SK-N-SH treated with all-trans-retinoic acid at 6 μM for 48 hours (cell line): Measurements from ENCODE around the gene ATG2B.
A peak's percentile ranks its signal among the peaks of the same experiment; 100 is the strongest.

Experiments
- ATAC-seq: fragments of 200-7000 bp; cut with Tn5 transposase; 3 replicates; pipeline ENCODE4 v1.9.1; 2020; ENCODE audit warnings: mild to moderate bottlenecking, moderate library complexity
- ARNTL ChIP-seq: fragments of 450-650 bp; formaldehyde crosslinking; IDR thresholded peaks from 2 replicates; pipeline ENCODE4 v1.5.0; 2020; ENCODE audit warnings: low read depth, mild to moderate bottlenecking, moderate library complexity, borderline replicate concordance
- CSDC2 ChIP-seq: fragments of 250-450 bp; sonication (Bioruptor Pico); IDR thresholded peaks from 2 replicates; pipeline ENCODE4 v1.5.0; 2020; ENCODE audit warnings: mild to moderate bottlenecking, moderate library complexity
- ESRRG ChIP-seq: fragments of 250-450 bp; sonication (Bioruptor Pico); IDR thresholded peaks from 2 replicates; pipeline ENCODE4 v1.6.1; 2021; ENCODE audit warnings: mild to moderate bottlenecking
- GLIS3 ChIP-seq: fragments of 250-450 bp; sonication (Bioruptor Pico); IDR thresholded peaks from 2 replicates; pipeline ENCODE4 v1.5.0; 2020; ENCODE audit warnings: mild to moderate bottlenecking, moderate library complexity
- OSR1 ChIP-seq: fragments of 250-450 bp; sonication (Bioruptor Pico); IDR thresholded peaks from 2 replicates; pipeline ENCODE4 v1.8.0; 2022; ENCODE audit warnings: moderate library complexity, mild to moderate bottlenecking, inconsistent platforms
- PATZ1 ChIP-seq: fragments of 250-450 bp; sonication (Bioruptor Pico); IDR thresholded peaks from 2 replicates; pipeline ENCODE4 v1.8.0; 2020; ENCODE audit warnings: mild to moderate bottlenecking, moderate library complexity, borderline replicate concordance
- POU6F1 ChIP-seq: fragments of 250-450 bp; sonication (Bioruptor Pico); IDR thresholded peaks from 2 replicates; pipeline ENCODE4 v1.8.0; 2021; ENCODE audit warnings: low read depth, mild to moderate bottlenecking, moderate library complexity, borderline replicate concordance
- PPARA ChIP-seq: fragments of 250-450 bp; sonication (Bioruptor Pico); IDR thresholded peaks from 2 replicates; pipeline ENCODE4 v1.5.0; 2020; ENCODE audit warnings: mild to moderate bottlenecking, borderline replicate concordance
- SNAI2 ChIP-seq: fragments of 250-450 bp; sonication (Bioruptor Pico); IDR thresholded peaks from 2 replicates; pipeline ENCODE4 v1.5.0; 2020; ENCODE audit warnings: mild to moderate bottlenecking, moderate library complexity
- TOX ChIP-seq: fragments of 250-450 bp; sonication (Bioruptor Pico); IDR thresholded peaks from 2 replicates; pipeline ENCODE4 v1.8.0; 2021; ENCODE audit warnings: mild to moderate bottlenecking, moderate library complexity, borderline replicate concordance
- TSHZ2 ChIP-seq: fragments of 250-450 bp; sonication (Bioruptor Pico); IDR thresholded peaks from 2 replicates; pipeline ENCODE4 v1.5.0; 2020; ENCODE audit warnings: mild to moderate bottlenecking, moderate library complexity
- ZC3H10 ChIP-seq: fragments of 250-450 bp; sonication (Bioruptor Pico); IDR thresholded peaks from 2 replicates; pipeline ENCODE4 v1.5.1; 2021; ENCODE audit warnings: mild to moderate bottlenecking, moderate library complexity
- ZFP3 ChIP-seq: fragments of 250-450 bp; sonication (Bioruptor Pico); IDR thresholded peaks from 2 replicates; pipeline ENCODE4 v1.5.0; 2020; ENCODE audit warnings: mild to moderate bottlenecking, moderate library complexity
- ZFP30 ChIP-seq: fragments of 450-650 bp; formaldehyde crosslinking; IDR thresholded peaks from 2 replicates; pipeline ENCODE4 v1.5.0; 2022; ENCODE audit warnings: mild to moderate bottlenecking, moderate library complexity
- ZNF565 ChIP-seq: fragments of 450-650 bp; formaldehyde crosslinking; conservative IDR thresholded peaks from 2 replicates; pipeline ENCODE4 v1.5.0; 2020; ENCODE audit warnings: low read depth, mild to moderate bottlenecking, moderate library complexity
- ZNF70 ChIP-seq: fragments of 450-650 bp; formaldehyde crosslinking; IDR thresholded peaks from 2 replicates; pipeline ENCODE4 v1.5.0; 2020; ENCODE audit warnings: mild to moderate bottlenecking, moderate library complexity
- TF ChIP-seq, protein P1 (sequence below): fragments of 250-450 bp; sonication (Bioruptor Pico); IDR thresholded peaks from 2 replicates; pipeline ENCODE4 v1.5.1; 2020; ENCODE audit warnings: low read depth, mild to moderate bottlenecking, moderate library complexity

The ATG2B gene

DNA sequence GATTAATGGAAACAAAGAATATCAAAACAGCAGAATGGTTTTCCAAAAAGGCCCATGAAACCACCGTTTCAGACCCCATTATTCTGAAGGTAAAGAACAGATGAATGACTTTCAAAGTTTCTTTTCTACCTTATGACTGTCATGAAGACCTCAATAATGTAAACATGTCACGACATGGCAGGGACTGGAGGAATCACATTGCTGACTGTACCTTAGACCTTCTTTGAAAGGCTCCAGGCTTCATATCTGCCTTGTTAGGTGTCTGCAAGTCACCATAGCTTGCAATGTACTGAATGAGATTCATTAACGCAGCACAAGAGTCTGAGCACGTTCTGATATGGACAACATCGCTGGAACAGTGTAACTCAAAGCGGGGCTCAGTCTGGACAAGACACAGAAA is 52.2 kb downstream of the ATG2B start:
- TF ChIP-seq POU6F1 (CRISPR knock-in tag), result no peak
- no peak for TF ChIP-seq TOX (CRISPR knock-in tag)
- TF ChIP-seq ZFP30 (CRISPR knock-in tag), result no peak
- TF ChIP-seq ZFP3 (CRISPR knock-in tag), result no peak
- TF ChIP-seq ZNF70 (CRISPR knock-in tag), result no peak
- TF ChIP-seq ARNTL (CRISPR knock-in tag), result no peak
- TF ChIP-seq, protein P1, sequence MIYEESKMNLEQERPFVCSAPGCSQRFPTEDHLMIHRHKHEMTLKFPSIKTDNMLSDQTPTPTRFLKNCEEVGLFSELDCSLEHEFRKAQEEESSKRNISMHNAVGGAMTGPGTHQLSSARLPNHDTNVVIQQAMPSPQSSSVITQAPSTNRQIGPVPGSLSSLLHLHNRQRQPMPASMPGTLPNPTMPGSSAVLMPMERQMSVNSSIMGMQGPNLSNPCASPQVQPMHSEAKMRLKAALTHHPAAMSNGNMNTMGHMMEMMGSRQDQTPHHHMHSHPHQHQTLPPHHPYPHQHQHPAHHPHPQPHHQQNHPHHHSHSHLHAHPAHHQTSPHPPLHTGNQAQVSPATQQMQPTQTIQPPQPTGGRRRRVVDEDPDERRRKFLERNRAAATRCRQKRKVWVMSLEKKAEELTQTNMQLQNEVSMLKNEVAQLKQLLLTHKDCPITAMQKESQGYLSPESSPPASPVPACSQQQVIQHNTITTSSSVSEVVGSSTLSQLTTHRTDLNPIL (CRISPR knock-in tag), result no peak
- TF ChIP-seq PATZ1 (CRISPR knock-in tag), result no peak
- TF ChIP-seq CSDC2 (CRISPR knock-in tag), result no peak
- no peak for TF ChIP-seq GLIS3 (CRISPR knock-in tag)
- no peak for TF ChIP-seq ESRRG
- TF ChIP-seq PPARA, result no peak
- no peak for TF ChIP-seq ZC3H10 (CRISPR knock-in tag)
- ATAC-seq, result no peak

DNA sequence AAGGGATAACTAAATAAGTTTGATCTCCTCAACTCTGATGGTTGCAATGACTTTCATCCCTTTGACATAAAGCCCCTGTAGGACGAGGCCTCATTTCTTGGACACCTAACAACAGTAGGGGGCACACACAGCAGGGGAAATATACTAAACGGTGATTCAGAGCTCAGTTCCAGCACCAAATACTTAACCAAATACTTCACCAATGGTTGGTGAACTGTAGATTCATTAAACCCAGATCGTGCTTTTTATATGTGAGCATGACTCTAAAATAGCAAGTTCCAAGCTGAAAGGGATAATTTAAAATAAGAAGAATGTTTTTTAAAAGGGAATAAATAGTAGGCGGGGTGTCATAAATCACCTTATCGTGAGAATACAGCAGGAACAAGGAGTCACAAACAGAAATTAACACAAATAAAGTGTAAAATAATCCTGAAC is 53.2 kb downstream of the ATG2B start:
- no peak for TF ChIP-seq ZFP30 (CRISPR knock-in tag)
- no peak for TF ChIP-seq ZNF565
- TF ChIP-seq ARNTL (CRISPR knock-in tag), result no peak
- TF ChIP-seq ZC3H10 (CRISPR knock-in tag), result no peak
- TF ChIP-seq ESRRG, result no peak
- no peak for TF ChIP-seq PATZ1 (CRISPR knock-in tag)
- TF ChIP-seq CSDC2 (CRISPR knock-in tag), result no peak
- ATAC-seq, result no peak

DNA sequence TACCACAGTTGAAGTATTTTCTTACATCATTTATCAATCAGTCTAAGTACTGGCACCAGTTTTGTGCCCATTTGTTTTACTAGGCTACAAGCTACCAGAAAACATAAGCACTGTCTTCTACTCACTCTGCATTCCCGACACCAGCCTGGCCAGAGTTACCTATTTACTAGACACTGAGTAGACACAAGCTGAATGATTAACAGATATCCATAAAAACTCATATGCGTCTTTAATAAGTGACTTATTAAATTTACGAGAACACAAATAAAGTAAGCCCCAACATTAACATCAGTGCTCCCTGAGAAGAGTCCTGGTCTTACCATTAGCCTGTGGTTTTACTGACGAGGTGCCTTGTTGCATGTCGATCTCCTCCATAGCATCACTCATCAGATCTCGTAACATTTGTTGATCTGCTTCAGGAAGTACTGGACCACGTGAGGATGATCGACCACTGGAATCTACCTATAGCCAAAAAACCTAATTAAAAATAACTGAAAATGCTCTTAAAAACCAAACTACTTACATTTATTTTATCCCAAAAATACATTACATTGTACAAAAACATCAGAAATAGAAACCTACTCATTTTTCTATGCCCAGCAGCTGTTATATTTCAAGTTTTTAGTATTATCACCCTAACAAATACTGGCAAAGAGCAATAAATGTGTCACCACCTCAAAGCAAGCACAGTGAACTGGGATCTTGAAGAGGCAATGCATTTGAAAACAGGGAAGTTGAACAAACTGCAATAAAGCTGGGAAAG is 53.8 kb downstream of the ATG2B start:
- TF ChIP-seq ARNTL (CRISPR knock-in tag), result no peak
- TF ChIP-seq GLIS3 (CRISPR knock-in tag), result no peak
- TF ChIP-seq CSDC2 (CRISPR knock-in tag), result no peak
- no peak for TF ChIP-seq OSR1
- no peak for TF ChIP-seq POU6F1 (CRISPR knock-in tag)
- no peak for ATAC-seq

GRCh38 chr14:96307434-96307833 is 55.7 kb downstream of the ATG2B start:
- ATAC-seq, result no peak
- TF ChIP-seq, protein P1 (CRISPR knock-in tag), result no peak
- no peak for TF ChIP-seq SNAI2 (CRISPR knock-in tag)
- TF ChIP-seq GLIS3 (CRISPR knock-in tag), result no peak
- TF ChIP-seq ZC3H10 (CRISPR knock-in tag), result no peak
- TF ChIP-seq PATZ1 (CRISPR knock-in tag), result no peak
- no peak for TF ChIP-seq OSR1
- no peak for TF ChIP-seq TOX (CRISPR knock-in tag)
- TF ChIP-seq ZNF70 (CRISPR knock-in tag), result peak; percentile 44; the same call in 1 of the 2 replicates
- TF ChIP-seq TSHZ2 (CRISPR knock-in tag), result no peak
